ENCODE data around the gene ARHGAP15. TPM values are rescaled to one million over a fixed set of nuclear protein-coding genes. Genes with fewer than 3 reads are reported as not detected.

Gene ARHGAP15
- total and polyA plus RNA-seq, 4 donors: 3.8 to 17.9 (median 13.2) TPM

DNA sequence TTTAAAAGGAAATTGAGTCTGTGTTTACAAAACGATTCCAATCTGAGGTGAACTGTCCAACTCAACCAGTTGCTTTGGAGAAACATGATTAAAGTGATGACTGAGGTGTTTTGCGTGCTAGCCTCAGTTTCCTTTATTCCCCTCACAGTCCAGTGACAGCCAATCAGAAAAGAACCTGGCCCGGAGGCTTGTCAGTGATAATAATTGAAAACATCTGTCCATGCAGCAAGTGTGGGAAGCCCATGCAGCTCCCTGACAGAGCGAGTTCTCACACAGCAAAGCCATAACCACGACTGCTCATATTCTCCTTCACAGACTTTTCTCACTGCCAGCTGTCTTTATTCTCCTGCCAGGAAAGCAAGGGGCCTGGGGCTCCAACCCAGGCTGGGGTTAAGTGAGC is 613.4 kb downstream of the ARHGAP15 start:
- TF ChIP-seq FOXA2 (IDR thresholded peaks at IDR 0.05) (no peak), RAD21 (IDR thresholded peaks at IDR 0.05) (no peak), SP1 (IDR thresholded peaks at IDR 0.05) (no peak), TAF1 (conservative IDR thresholded peaks at IDR 0.05) (no peak), YY1 (IDR thresholded peaks at IDR 0.05) (no peak)
- TF ChIP-seq, protein P1, sequence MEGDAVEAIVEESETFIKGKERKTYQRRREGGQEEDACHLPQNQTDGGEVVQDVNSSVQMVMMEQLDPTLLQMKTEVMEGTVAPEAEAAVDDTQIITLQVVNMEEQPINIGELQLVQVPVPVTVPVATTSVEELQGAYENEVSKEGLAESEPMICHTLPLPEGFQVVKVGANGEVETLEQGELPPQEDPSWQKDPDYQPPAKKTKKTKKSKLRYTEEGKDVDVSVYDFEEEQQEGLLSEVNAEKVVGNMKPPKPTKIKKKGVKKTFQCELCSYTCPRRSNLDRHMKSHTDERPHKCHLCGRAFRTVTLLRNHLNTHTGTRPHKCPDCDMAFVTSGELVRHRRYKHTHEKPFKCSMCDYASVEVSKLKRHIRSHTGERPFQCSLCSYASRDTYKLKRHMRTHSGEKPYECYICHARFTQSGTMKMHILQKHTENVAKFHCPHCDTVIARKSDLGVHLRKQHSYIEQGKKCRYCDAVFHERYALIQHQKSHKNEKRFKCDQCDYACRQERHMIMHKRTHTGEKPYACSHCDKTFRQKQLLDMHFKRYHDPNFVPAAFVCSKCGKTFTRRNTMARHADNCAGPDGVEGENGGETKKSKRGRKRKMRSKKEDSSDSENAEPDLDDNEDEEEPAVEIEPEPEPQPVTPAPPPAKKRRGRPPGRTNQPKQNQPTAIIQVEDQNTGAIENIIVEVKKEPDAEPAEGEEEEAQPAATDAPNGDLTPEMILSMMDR (IDR thresholded peaks at IDR 0.05; ENCODE audit: low read depth, low read length, missing input control): no peak
- TF ChIP-seq, protein P2, sequence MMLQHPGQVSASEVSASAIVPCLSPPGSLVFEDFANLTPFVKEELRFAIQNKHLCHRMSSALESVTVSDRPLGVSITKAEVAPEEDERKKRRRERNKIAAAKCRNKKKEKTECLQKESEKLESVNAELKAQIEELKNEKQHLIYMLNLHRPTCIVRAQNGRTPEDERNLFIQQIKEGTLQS (IDR thresholded peaks at IDR 0.05): no peak
- Histone ChIP-seq H3K36me3 (ENCODE audit: control insufficient read depth in 4 of 4, insufficient read depth in 3 of 4, low read depth in 1 of 4, low read length in 3 of 4) (no peaks in the 10 kb centered on the region), H3K9ac (ENCODE audit: low read depth in 1 of 2, low read length in 2 of 2) (no peak overlapping the region), H3K9me3 (ENCODE audit: control insufficient read depth in 4 of 4, low read length in 3 of 4) (no peaks in the 10 kb centered on the region), H3K4me3 (ENCODE audit: low read depth in 1 of 3, low read length in 3 of 3) (no peak overlapping the region), H3K27me3 (ENCODE audit: control insufficient read depth in 4 of 4, insufficient read depth in 4 of 4, low read length in 3 of 4) (no peaks in the 10 kb centered on the region), H3K27ac (ENCODE audit: low read depth in 1 of 2, low read length in 2 of 2) (no peak overlapping the region), H3K4me1 (ENCODE audit: control insufficient read depth in 4 of 4, insufficient read depth in 4 of 4, low read length in 3 of 4) (no peaks in the 10 kb centered on the region)
- WGBS: 70% methylated on average over 5 of the region's 5 CpGs
- DNase-seq (ENCODE audit: low spot score): no peak

DNA sequence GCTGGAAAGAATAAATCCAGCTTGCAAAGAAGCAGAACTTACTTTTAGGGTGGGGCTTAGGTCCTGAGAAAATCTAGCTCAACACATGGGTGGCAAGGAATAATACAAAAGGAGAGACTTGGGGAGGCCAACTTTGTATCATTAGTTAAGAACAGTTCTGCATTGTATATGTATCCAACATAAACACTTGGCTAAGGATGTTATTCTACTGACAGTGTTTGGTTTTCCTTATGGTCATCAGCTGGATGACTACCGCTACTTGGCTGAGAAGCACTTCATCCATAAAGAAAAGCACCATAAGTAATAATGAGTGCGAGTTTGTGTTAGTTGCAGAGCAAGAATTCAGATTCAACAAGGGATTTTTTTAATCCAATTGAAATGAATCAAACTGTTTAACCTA is 614.9 kb downstream of the ARHGAP15 start:
- no peak overlapping the region for H3K4me3 ChIP-seq (ENCODE audit: low read depth in 1 of 3, low read length in 3 of 3)
- no peaks in the 10 kb centered on the region for H3K4me1 ChIP-seq (ENCODE audit: control insufficient read depth in 4 of 4, insufficient read depth in 4 of 4, low read length in 3 of 4)
- no peak overlapping the region for H3K9ac ChIP-seq (ENCODE audit: low read depth in 1 of 2, low read length in 2 of 2)
- H3K9me3 ChIP-seq (ENCODE audit: control insufficient read depth in 4 of 4, low read length in 3 of 4): no peaks in the 10 kb centered on the region
- H3K27me3 ChIP-seq (ENCODE audit: control insufficient read depth in 4 of 4, insufficient read depth in 4 of 4, low read length in 3 of 4): no peaks in the 10 kb centered on the region
- TF ChIP-seq FOXA2 (IDR thresholded peaks at IDR 0.05): no peak
- TF ChIP-seq TAF1 (conservative IDR thresholded peaks at IDR 0.05): no peak
- TF ChIP-seq NR2F2 (IDR thresholded peaks at IDR 0.05): no peak
- TF ChIP-seq RXRA (IDR thresholded peaks at IDR 0.05): no peak
- TF ChIP-seq JUND (IDR thresholded peaks at IDR 0.05): no peak
- TF ChIP-seq HNF4A (conservative IDR thresholded peaks at IDR 0.05): no peak
- no peak for TF ChIP-seq RAD21 (IDR thresholded peaks at IDR 0.05)
- TF ChIP-seq, protein P2 (IDR thresholded peaks at IDR 0.05): no peak
- TF ChIP-seq, protein P3, sequence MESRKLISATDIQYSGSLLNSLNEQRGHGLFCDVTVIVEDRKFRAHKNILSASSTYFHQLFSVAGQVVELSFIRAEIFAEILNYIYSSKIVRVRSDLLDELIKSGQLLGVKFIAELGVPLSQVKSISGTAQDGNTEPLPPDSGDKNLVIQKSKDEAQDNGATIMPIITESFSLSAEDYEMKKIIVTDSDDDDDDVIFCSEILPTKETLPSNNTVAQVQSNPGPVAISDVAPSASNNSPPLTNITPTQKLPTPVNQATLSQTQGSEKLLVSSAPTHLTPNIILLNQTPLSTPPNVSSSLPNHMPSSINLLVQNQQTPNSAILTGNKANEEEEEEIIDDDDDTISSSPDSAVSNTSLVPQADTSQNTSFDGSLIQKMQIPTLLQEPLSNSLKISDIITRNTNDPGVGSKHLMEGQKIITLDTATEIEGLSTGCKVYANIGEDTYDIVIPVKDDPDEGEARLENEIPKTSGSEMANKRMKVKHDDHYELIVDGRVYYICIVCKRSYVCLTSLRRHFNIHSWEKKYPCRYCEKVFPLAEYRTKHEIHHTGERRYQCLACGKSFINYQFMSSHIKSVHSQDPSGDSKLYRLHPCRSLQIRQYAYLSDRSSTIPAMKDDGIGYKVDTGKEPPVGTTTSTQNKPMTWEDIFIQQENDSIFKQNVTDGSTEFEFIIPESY (IDR thresholded peaks at IDR 0.05): no peak
- no peak for TF ChIP-seq HNF4G (IDR thresholded peaks at IDR 0.05)
- TF ChIP-seq REST (IDR thresholded peaks at IDR 0.05): no peak
- TF ChIP-seq SP1 (IDR thresholded peaks at IDR 0.05): no peak
- TF ChIP-seq, protein P1 (IDR thresholded peaks at IDR 0.05; ENCODE audit: low read depth, low read length, missing input control): no peak
- TF ChIP-seq FOXA1 (IDR thresholded peaks at IDR 0.05): no peak
- no peak for TF ChIP-seq GABPA (IDR thresholded peaks at IDR 0.05 in 1 of 2, conservative IDR thresholded peaks at IDR 0.05 in 1 of 2)
- H3K36me3 ChIP-seq (ENCODE audit: control insufficient read depth in 4 of 4, insufficient read depth in 3 of 4, low read depth in 1 of 4, low read length in 3 of 4): no peaks in the 10 kb centered on the region
- no peak overlapping the region for H3K27ac ChIP-seq (ENCODE audit: low read depth in 1 of 2, low read length in 2 of 2)
- DNase-seq (ENCODE audit: low spot score): no peak
- 93% methylated on average over 2 of the region's 2 CpGs for WGBS

Data from liver (tissue), 9 donors.